H9 (cell line): ENCODE data around the gene MYO7A. TPM values are rescaled to one million over a fixed set of nuclear protein-coding genes. Genes with fewer than 3 reads are reported as not detected.

Experiments used
- DNase-seq: peaks from one replicate; pipeline ENCODE4 v3.0.0-alpha.2; 2017
- H2AFZ ChIP-seq: one replicate; pipeline ENCODE4 v1.6.1; 2013; ENCODE audit warnings: mild to moderate bottlenecking, low read length, control low read depth, moderate library complexity
- H2AK5ac ChIP-seq: 2 replicates; pipeline ENCODE4 v1.6.1; 2013; ENCODE audit warnings: low read length, control low read depth, mixed read lengths; ENCODE audit not compliant: insufficient read length
- H2BK120ac ChIP-seq: one replicate; pipeline ENCODE4 v1.6.1; 2013; ENCODE audit warnings: low read depth, mild to moderate bottlenecking, low read length, control low read depth, inconsistent platforms; ENCODE audit not compliant: poor library complexity, severe bottlenecking
- H2BK12ac ChIP-seq: 2 replicates; pipeline ENCODE4 v1.6.1; 2013; ENCODE audit warnings: low read length, control low read depth, mixed read lengths, low read depth; ENCODE audit not compliant: insufficient read length
- H2BK15ac ChIP-seq: 2 replicates; pipeline ENCODE4 v1.6.1; 2013; ENCODE audit warnings: low read depth, low read length, control low read depth
- H2BK20ac ChIP-seq: one replicate; pipeline ENCODE4 v1.6.1; 2013; ENCODE audit warnings: low read depth, mild to moderate bottlenecking, low read length, control low read depth, inconsistent platforms; ENCODE audit not compliant: poor library complexity, severe bottlenecking
- H2BK5ac ChIP-seq: 2 replicates; pipeline ENCODE4 v1.6.1; 2013; ENCODE audit warnings: low read length, control low read depth, mixed read lengths; ENCODE audit not compliant: insufficient read length
- H3K14ac ChIP-seq: 2 replicates; pipeline ENCODE4 v1.6.1; 2013; ENCODE audit warnings: low read length, control low read depth; ENCODE audit not compliant: insufficient read depth
- H3K18ac ChIP-seq: 2 replicates; pipeline ENCODE4 v1.6.1; 2013; ENCODE audit warnings: low read depth, mild to moderate bottlenecking, mixed read lengths, low read length, control low read depth; ENCODE audit not compliant: insufficient read length
- H3K23ac ChIP-seq: 2 replicates; pipeline ENCODE4 v1.6.1; 2013; ENCODE audit warnings: low read length, control low read depth, mixed read lengths, low read depth; ENCODE audit not compliant: insufficient read length
- H3K23me2 ChIP-seq: 2 replicates; pipeline ENCODE4 v1.6.1; 2013; ENCODE audit warnings: low read depth, mild to moderate bottlenecking, mixed read lengths, low read length, control low read depth; ENCODE audit not compliant: insufficient read length, poor library complexity, severe bottlenecking
- H3K27ac ChIP-seq: 2 replicates; pipeline ENCODE4 v1.5.1; 2013; ENCODE audit warnings: low read length, control low read depth, mixed read lengths, low read depth; ENCODE audit not compliant: insufficient read length
- H3K27me3 ChIP-seq: 2 replicates; pipeline ENCODE4 v1.6.1; 2013; ENCODE audit warnings: low read length, control low read depth, inconsistent platforms; ENCODE audit not compliant: insufficient read depth
- H3K4ac ChIP-seq: 2 replicates; pipeline ENCODE4 v1.6.1; 2013; ENCODE audit warnings: low read depth, mild to moderate bottlenecking, control low read depth, inconsistent platforms, low read length, moderate library complexity
- H3K4me1 ChIP-seq: 2 replicates; pipeline ENCODE4 v1.6.1; 2013; ENCODE audit warnings: low read length, control low read depth, inconsistent platforms; ENCODE audit not compliant: insufficient read depth
- H3K4me2 ChIP-seq: 2 replicates; pipeline ENCODE4 v1.6.1; 2013; ENCODE audit warnings: low read length, control low read depth, mixed read lengths; ENCODE audit not compliant: insufficient read length, insufficient read depth
- H3K56ac ChIP-seq: 2 replicates; pipeline ENCODE4 v1.6.1; 2013; ENCODE audit warnings: low read depth, mild to moderate bottlenecking, mixed read lengths, low read length, control low read depth; ENCODE audit not compliant: insufficient read length
- H3K79me1 ChIP-seq: 2 replicates; pipeline ENCODE4 v1.6.1; 2013; ENCODE audit warnings: low read depth, mild to moderate bottlenecking, moderate library complexity, low read length, control low read depth, inconsistent platforms; ENCODE audit not compliant: insufficient read depth, poor library complexity, severe bottlenecking
- H3K79me2 ChIP-seq: 2 replicates; pipeline ENCODE4 v1.6.1; 2013; ENCODE audit warnings: low read length, control low read depth, inconsistent platforms; ENCODE audit not compliant: insufficient read depth
- H3K9ac ChIP-seq: 2 replicates; pipeline ENCODE4 v1.6.1; 2013; ENCODE audit warnings: low read length, control low read depth, mixed read lengths; ENCODE audit not compliant: insufficient read length; ENCODE audit errors: extremely low read depth
- H3K9me3 ChIP-seq: one replicate; pipeline ENCODE4 v1.6.1; 2013; ENCODE audit warnings: low read depth, low read length, inconsistent platforms; ENCODE audit not compliant: control insufficient read depth
- H3T11ph ChIP-seq: one replicate; pipeline ENCODE4 v1.6.1; 2013; ENCODE audit warnings: mild to moderate bottlenecking, low read length, control low read depth, inconsistent platforms
- H4K20me1 ChIP-seq: one replicate; pipeline ENCODE4 v1.6.1; 2013; ENCODE audit not compliant: control insufficient read depth, insufficient read length, insufficient read depth
- H4K5ac ChIP-seq: 2 replicates; pipeline ENCODE4 v1.6.1; 2013; ENCODE audit warnings: low read depth, mild to moderate bottlenecking, mixed read lengths, low read length, control low read depth; ENCODE audit not compliant: insufficient read length
- H4K8ac ChIP-seq: replicated peaks from 2 replicates; pipeline ENCODE4 v1.6.1; 2013; ENCODE audit warnings: low read length, control low read depth, mixed read lengths, low read depth; ENCODE audit not compliant: insufficient read length
- H4K91ac ChIP-seq: 2 replicates; pipeline ENCODE4 v1.6.1; 2013; ENCODE audit warnings: low read depth, mild to moderate bottlenecking, moderate library complexity, mixed read lengths, low read length, control low read depth; ENCODE audit not compliant: insufficient read length
- H3K27ac Mint-ChIP-seq, 3 experiments: 2 replicates in 2 of 3; 3 replicates in 1 of 3; pipeline ENCODE4 v1.8.0; 2020 to 2021; ENCODE audit warnings: mixed read lengths in 3 of 3, mild to moderate bottlenecking in 1 of 3, moderate library complexity in 1 of 3
- H3K27me3 Mint-ChIP-seq: 2 replicates; pipeline ENCODE4 v1.8.0; 2021; ENCODE audit warnings: low read depth, mild to moderate bottlenecking, moderate library complexity, mixed read lengths
- H3K36me3 Mint-ChIP-seq, 3 experiments: 2 replicates in 2 of 3; 3 replicates in 1 of 3; pipeline ENCODE4 v1.8.0; 2020 to 2021; ENCODE audit warnings: low read depth in 3 of 3, mixed read lengths in 3 of 3; ENCODE audit not compliant: insufficient read depth in 1 of 3
- H3K4me1 Mint-ChIP-seq, 2 experiments: 2 replicates each; pipeline ENCODE4 v1.8.0; 2020; ENCODE audit warnings: mixed read lengths in 2 of 2
- H3K4me3 Mint-ChIP-seq, 2 experiments: 2 replicates in 1 of 2; 3 replicates in 1 of 2; pipeline ENCODE4 v1.8.0; 2020 to 2021; ENCODE audit warnings: mild to moderate bottlenecking in 2 of 2, mixed read lengths in 2 of 2, moderate library complexity in 1 of 2
- H3K9me3 Mint-ChIP-seq, 2 experiments: 2 replicates in 1 of 2; 3 replicates in 1 of 2; pipeline ENCODE4 v1.8.0; 2020; ENCODE audit warnings: mild to moderate bottlenecking in 2 of 2, mixed read lengths in 2 of 2, moderate library complexity in 1 of 2
- CTCF ChIP-seq: fragments of 200-600 bp; sonication (generic); conservative IDR thresholded peaks from 3 replicates; pipeline ENCODE4 v1.8.0; 2021; ENCODE audit warnings: antibody characterized with exemption, mild to moderate bottlenecking
- WGBS: extraction: QIAGEN DNeasy Blood & Tissue Kit; methylation state at CpG from one replicate; pipeline ENCODE4 v1.1.7; 2013; ENCODE audit warnings: missing lambda C conversion rate, low lambda C conversion rate, mixed read lengths; ENCODE audit not compliant: insufficient read length; ENCODE audit errors: extremely low coverage; 5-methylcytosine and 5-hydroxymethylcytosine counted together
- total RNA-seq: library from RNA; stranded (reverse); gene quantifications from 2 replicates; pipeline ENCODE4 v1.2.1, GENCODE V29; 2021

Gene MYO7A
- total RNA-seq, 1 experiment from 2014 or later = 1.6 TPM

DNA sequence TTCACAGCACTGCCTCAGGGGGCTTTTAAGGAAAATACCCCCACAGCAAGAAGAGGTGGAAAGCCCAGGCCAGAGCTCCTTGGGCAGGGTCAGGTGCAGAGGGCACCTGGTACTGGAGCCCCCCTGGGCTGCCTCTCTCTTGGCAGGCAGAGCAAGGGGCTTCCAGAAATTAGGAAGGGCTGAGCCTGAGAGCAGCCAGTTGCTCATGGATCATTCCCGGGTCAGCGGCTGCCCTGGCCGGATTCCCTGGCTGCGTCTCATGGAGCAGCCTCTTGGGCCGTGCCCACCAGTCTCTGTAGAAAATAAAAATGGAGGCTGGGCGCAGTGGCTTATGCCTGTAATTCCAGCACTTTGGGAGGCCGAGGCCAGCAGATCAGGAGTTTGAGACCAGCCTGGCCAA is 35.7 kb upstream of the MYO7A start:
- no peak overlapping the region for H3K4ac ChIP-seq
- H3K27ac ChIP-seq = no peak overlapping the region
- H3K23ac ChIP-seq = no peak overlapping the region
- H3K36me3 Mint-ChIP-seq = peaks cover 0 to 3% (median 0%) of the 10 kb centered on the region in 3 experiments; a peak in 2 of 7 replicates
- H3K4me1 Mint-ChIP-seq = peaks cover 6 to 19% of the 10 kb centered on the region in 2 experiments
- H3K14ac ChIP-seq = no peak overlapping the region
- no peak overlapping the region for H3K9ac ChIP-seq
- H3K23me2 ChIP-seq = no peaks in the 10 kb centered on the region
- no peak overlapping the region for H2AFZ ChIP-seq
- no peaks in the 10 kb centered on the region for H3K27me3 Mint-ChIP-seq
- no peak overlapping the region for H2BK12ac ChIP-seq
- no peak overlapping the region for H3K4me3 Mint-ChIP-seq
- H2AK5ac ChIP-seq = no peak overlapping the region
- H3K4me1 ChIP-seq = no peaks in the 10 kb centered on the region
- no peak overlapping the region for H3K56ac ChIP-seq
- H4K91ac ChIP-seq = no peak overlapping the region
- H3K18ac ChIP-seq = no peak overlapping the region
- no peak overlapping the region for H2BK120ac ChIP-seq
- H3K27ac Mint-ChIP-seq = no peak overlapping the region
- H3K27me3 ChIP-seq = no peaks in the 10 kb centered on the region
- H3K79me1 ChIP-seq = no peaks in the 10 kb centered on the region
- TF ChIP-seq CTCF = no peak
- H3T11ph ChIP-seq = no peak overlapping the region
- H2BK15ac ChIP-seq = no peak overlapping the region
- no peak overlapping the region for H2BK5ac ChIP-seq
- H3K9me3 ChIP-seq = no peaks in the 10 kb centered on the region
- H3K9me3 Mint-ChIP-seq = peaks cover 0 to 3% of the 10 kb centered on the region in 2 experiments; a peak in 1 of 5 replicates
- H2BK20ac ChIP-seq = no peak overlapping the region
- no peak overlapping the region for H4K8ac ChIP-seq
- H4K20me1 ChIP-seq = no peaks in the 10 kb centered on the region
- WGBS = no CpG with 5 or more reads among the region's 7 CpGs
- H3K79me2 ChIP-seq = no peaks in the 10 kb centered on the region
- no peak overlapping the region for H4K5ac ChIP-seq
- H3K4me2 ChIP-seq = no peak overlapping the region
- DNase-seq = no peak
